ENCODE results near the gene PADI6.

PADI6 gene

GRCh38 chr1:17441993-17442357, 70.0 kb downstream of the PADI6 start:
- TF ChIP-seq GATA2 (IDR thresholded peaks at IDR 0.05; ENCODE audit: low read depth, low read length), result no peak
- TF ChIP-seq GATA3 (IDR thresholded peaks at IDR 0.05; ENCODE audit: low read depth, low read length), result no peak

DNA sequence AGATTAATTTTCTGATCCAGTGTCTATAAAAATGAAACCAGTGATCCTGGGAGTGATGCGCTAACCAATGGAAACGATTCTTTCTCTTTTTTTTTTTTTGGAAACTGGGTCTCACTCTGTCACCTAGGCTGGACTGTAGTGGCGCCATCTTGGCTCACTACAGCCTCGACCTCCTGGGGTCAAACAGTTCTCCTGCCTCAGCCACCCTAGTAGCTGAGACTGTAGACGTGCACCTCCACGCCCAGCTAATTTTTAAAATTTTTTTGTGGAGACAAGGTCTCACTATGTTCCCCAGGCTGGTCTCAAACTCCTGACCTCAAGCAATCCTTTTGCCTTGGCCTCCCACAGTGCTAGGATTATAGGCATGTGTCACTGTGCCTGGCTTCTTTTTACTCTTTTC, 70.8 kb downstream of the PADI6 start:
- no peak for TF ChIP-seq GATA2 (IDR thresholded peaks at IDR 0.05; ENCODE audit: low read depth, low read length)
- no peak for TF ChIP-seq GATA3 (IDR thresholded peaks at IDR 0.05; ENCODE audit: low read depth, low read length)

GRCh38 chr1:17447501-17447992, 75.6 kb downstream of the PADI6 start:
- TF ChIP-seq GATA3 (IDR thresholded peaks at IDR 0.05; ENCODE audit: low read depth, low read length) (no peak), GATA2 (IDR thresholded peaks at IDR 0.05; ENCODE audit: low read depth, low read length) (no peak)

Measured in SH-SY5Y (cell line).